IPS DF 6.9 (cell line): Measurements from ENCODE around the gene APAF1.

Experiments
- DNase-seq: peaks from one replicate; pipeline ENCODE4 v3.0.0-alpha.2; 2013; ENCODE audit warnings: low read depth, low spot score
- H3K27ac ChIP-seq: one replicate; pipeline ENCODE4 v1.5.1; 2013; ENCODE audit warnings: low read length, control low read depth
- H3K27me3 ChIP-seq: 2 replicates; pipeline ENCODE4 v1.6.1; 2013; ENCODE audit warnings: mild to moderate bottlenecking, low read length; ENCODE audit not compliant: control insufficient read depth, insufficient read depth
- H3K36me3 ChIP-seq: 2 replicates; pipeline ENCODE4 v1.6.1; 2013; ENCODE audit warnings: low read length; ENCODE audit not compliant: control insufficient read depth, insufficient read depth
- H3K4me1 ChIP-seq: 2 replicates; pipeline ENCODE4 v1.6.1; 2013; ENCODE audit warnings: low read length; ENCODE audit not compliant: control insufficient read depth, insufficient read depth
- H3K4me3 ChIP-seq: 2 replicates; pipeline ENCODE4 v1.5.1; 2013; ENCODE audit warnings: mild to moderate bottlenecking, low read length
- H3K9me3 ChIP-seq: 2 replicates; pipeline ENCODE4 v1.6.1; 2013; ENCODE audit warnings: low read length, inconsistent platforms; ENCODE audit not compliant: control insufficient read depth, insufficient read depth
- WGBS: extraction: QIAGEN DNeasy Blood & Tissue Kit; methylation state at CpG from one replicate; pipeline ENCODE4 v1.1.7; 2013; ENCODE audit warnings: mixed read lengths, missing lambda C conversion rate; ENCODE audit not compliant: insufficient read length, insufficient coverage; 5-methylcytosine and 5-hydroxymethylcytosine counted together

The APAF1 gene

GRCh38 chr12:98757455-98757854 lies 112.4 kb downstream of the APAF1 start:
- Histone ChIP-seq H3K27ac (no peak overlapping the region), H3K36me3 (no peaks in the 10 kb centered on the region), H3K9me3 (no peaks in the 10 kb centered on the region), H3K27me3 (no peaks in the 10 kb centered on the region), H3K4me3 (no peak overlapping the region), H3K4me1 (no peaks in the 10 kb centered on the region)
- DNase-seq, result no peak
- WGBS, result no CpG with 5 or more reads among the region's 4 CpGs

GRCh38 chr12:98758331-98758730 lies 113.2 kb downstream of the APAF1 start:
- Histone ChIP-seq H3K36me3 (no peaks in the 10 kb centered on the region), H3K4me3 (no peak overlapping the region), H3K9me3 (no peaks in the 10 kb centered on the region), H3K27ac (no peak overlapping the region), H3K4me1 (no peaks in the 10 kb centered on the region), H3K27me3 (no peaks in the 10 kb centered on the region)
- no CpG with 5 or more reads among the region's 3 CpGs for WGBS
- no peak for DNase-seq

- Histone ChIP-seq H3K9me3 (no peaks in the 10 kb centered on the region), H3K4me3 (no peak overlapping the region), H3K4me1 (no peaks in the 10 kb centered on the region), H3K27ac (no peak overlapping the region), H3K27me3 (no peaks in the 10 kb centered on the region; the same call in 1 of the 2 replicates), H3K36me3 (no peaks in the 10 kb centered on the region)
- WGBS, result no CpG with 5 or more reads among the region's 4 CpGs
- DNase-seq, result no peak
These were observed 118.6 kb downstream of the APAF1 start for GRCh38 chr12:98763656-98764055.

GRCh38 chr12:98767248-98767647 lies 122.2 kb downstream of the APAF1 start:
- Histone ChIP-seq H3K36me3 (no peaks in the 10 kb centered on the region), H3K4me3 (no peak overlapping the region), H3K9me3 (no peaks in the 10 kb centered on the region), H3K27me3 (no peaks in the 10 kb centered on the region; the same call in 1 of the 2 replicates), H3K4me1 (no peaks in the 10 kb centered on the region), H3K27ac (no peak overlapping the region)
- no CpG with 5 or more reads among the region's 9 CpGs for WGBS
- no peak for DNase-seq

GRCh38 chr12:98769068-98769467 lies 124.0 kb downstream of the APAF1 start:
- H3K27me3 ChIP-seq, result no peaks in the 10 kb centered on the region; the same call in 1 of the 2 replicates
- DNase-seq, result no peak
- H3K4me1 ChIP-seq, result no peaks in the 10 kb centered on the region
- H3K27ac ChIP-seq, result no peak overlapping the region
- H3K36me3 ChIP-seq, result no peaks in the 10 kb centered on the region
- H3K4me3 ChIP-seq, result no peak overlapping the region
- no peaks in the 10 kb centered on the region for H3K9me3 ChIP-seq

GRCh38 chr12:98770230-98770629 lies 125.1 kb downstream of the APAF1 start:
- WGBS, result no CpG with 5 or more reads among the region's 4 CpGs
- H3K27ac ChIP-seq, result no peak overlapping the region
- H3K4me1 ChIP-seq, result no peaks in the 10 kb centered on the region
- H3K27me3 ChIP-seq, result no peaks in the 10 kb centered on the region
- H3K4me3 ChIP-seq, result no peak overlapping the region
- DNase-seq, result no peak
- no peaks in the 10 kb centered on the region for H3K9me3 ChIP-seq
- no peaks in the 10 kb centered on the region for H3K36me3 ChIP-seq

GRCh38 chr12:98771811-98772752 lies 127.0 kb downstream of the APAF1 start:
- Histone ChIP-seq H3K4me1 (no peaks in the 10 kb centered on the region), H3K9me3 (no peaks in the 10 kb centered on the region), H3K4me3 (no peak overlapping the region), H3K27ac (no peak overlapping the region), H3K27me3 (no peaks in the 10 kb centered on the region), H3K36me3 (no peaks in the 10 kb centered on the region)
- DNase-seq, result no peak
- WGBS, result no CpG with 5 or more reads among the region's 8 CpGs

GRCh38 chr12:98772818-98773217 lies 127.7 kb downstream of the APAF1 start:
- no peak overlapping the region for H3K4me3 ChIP-seq
- H3K4me1 ChIP-seq, result no peaks in the 10 kb centered on the region
- WGBS, result no CpG with 5 or more reads among the region's 3 CpGs
- no peaks in the 10 kb centered on the region for H3K36me3 ChIP-seq
- no peaks in the 10 kb centered on the region for H3K9me3 ChIP-seq
- no peak for DNase-seq
- no peaks in the 10 kb centered on the region for H3K27me3 ChIP-seq
- no peak overlapping the region for H3K27ac ChIP-seq

GRCh38 chr12:98780261-98780660 lies 135.2 kb downstream of the APAF1 start:
- H3K9me3 ChIP-seq, result no peaks in the 10 kb centered on the region
- H3K27ac ChIP-seq, result no peak overlapping the region
- H3K4me3 ChIP-seq, result no peak overlapping the region
- no peaks in the 10 kb centered on the region for H3K4me1 ChIP-seq
- no peaks in the 10 kb centered on the region for H3K27me3 ChIP-seq
- DNase-seq, result no peak
- no CpG with 5 or more reads among the region's 4 CpGs for WGBS
- no peaks in the 10 kb centered on the region for H3K36me3 ChIP-seq

GRCh38 chr12:98783420-98783819 lies 138.3 kb downstream of the APAF1 start:
- WGBS, result no CpG with 5 or more reads among the region's 2 CpGs
- Histone ChIP-seq H3K4me1 (no peaks in the 10 kb centered on the region), H3K27ac (no peak overlapping the region), H3K36me3 (no peaks in the 10 kb centered on the region), H3K9me3 (no peaks in the 10 kb centered on the region), H3K4me3 (no peak overlapping the region), H3K27me3 (no peaks in the 10 kb centered on the region)
- DNase-seq, result no peak
